ENCODE data around the gene MUS81.

DNA sequence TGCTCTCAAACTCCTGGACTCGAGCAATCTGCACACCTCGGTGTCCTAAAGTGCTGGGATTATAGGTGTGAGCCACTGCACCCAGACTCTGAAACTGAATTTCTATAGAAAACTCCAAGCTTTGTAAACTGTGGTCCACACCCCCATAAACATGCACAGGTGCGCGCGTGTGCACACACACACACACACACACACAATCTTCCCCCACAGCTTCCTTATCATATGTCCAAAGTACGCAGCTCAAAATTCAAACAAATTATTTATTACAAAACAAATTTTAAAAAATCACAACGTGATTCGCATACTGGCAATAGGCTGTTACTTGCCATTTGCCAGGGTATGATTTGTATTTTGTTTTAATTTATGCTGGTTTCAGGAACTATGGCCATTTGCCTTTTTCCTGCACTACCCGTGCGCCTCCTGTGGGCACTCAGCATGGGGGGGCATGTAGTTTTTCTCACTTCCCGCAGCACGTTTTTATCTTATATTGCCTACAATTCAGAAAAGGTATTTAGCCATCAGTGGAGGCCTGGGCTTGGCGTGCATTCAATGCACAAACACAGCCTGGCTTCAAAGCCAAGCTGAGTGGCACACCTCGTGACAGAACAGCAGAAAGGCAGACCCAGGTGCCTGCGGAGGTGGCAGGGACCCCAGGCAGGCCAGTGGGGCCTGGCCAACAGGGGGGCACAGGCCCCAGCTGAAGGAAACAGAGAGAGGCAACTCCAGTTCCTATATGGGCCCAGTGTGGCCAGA lies 37.3 kb upstream of the MUS81 start:
- TF ChIP-seq POLR2A (IDR thresholded peaks at IDR 0.05; ENCODE audit: extremely low read depth, insufficient read length), result no peak
- TF ChIP-seq, protein P1, sequence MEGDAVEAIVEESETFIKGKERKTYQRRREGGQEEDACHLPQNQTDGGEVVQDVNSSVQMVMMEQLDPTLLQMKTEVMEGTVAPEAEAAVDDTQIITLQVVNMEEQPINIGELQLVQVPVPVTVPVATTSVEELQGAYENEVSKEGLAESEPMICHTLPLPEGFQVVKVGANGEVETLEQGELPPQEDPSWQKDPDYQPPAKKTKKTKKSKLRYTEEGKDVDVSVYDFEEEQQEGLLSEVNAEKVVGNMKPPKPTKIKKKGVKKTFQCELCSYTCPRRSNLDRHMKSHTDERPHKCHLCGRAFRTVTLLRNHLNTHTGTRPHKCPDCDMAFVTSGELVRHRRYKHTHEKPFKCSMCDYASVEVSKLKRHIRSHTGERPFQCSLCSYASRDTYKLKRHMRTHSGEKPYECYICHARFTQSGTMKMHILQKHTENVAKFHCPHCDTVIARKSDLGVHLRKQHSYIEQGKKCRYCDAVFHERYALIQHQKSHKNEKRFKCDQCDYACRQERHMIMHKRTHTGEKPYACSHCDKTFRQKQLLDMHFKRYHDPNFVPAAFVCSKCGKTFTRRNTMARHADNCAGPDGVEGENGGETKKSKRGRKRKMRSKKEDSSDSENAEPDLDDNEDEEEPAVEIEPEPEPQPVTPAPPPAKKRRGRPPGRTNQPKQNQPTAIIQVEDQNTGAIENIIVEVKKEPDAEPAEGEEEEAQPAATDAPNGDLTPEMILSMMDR (IDR thresholded peaks at IDR 0.05; ENCODE audit: low read depth, low read length), result no peak
- TF ChIP-seq, protein P2, sequence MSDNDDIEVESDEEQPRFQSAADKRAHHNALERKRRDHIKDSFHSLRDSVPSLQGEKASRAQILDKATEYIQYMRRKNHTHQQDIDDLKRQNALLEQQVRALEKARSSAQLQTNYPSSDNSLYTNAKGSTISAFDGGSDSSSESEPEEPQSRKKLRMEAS (IDR thresholded peaks at IDR 0.05; ENCODE audit: low read depth, low read length), result no peak
- no peak for TF ChIP-seq MYC (IDR thresholded peaks at IDR 0.05; ENCODE audit: low read depth, low read length)

Measured in NB4 (cell line).